H1 (cell line): Measurements from ENCODE around the gene TACSTD2. TPM values are rescaled to one million over a fixed set of nuclear protein-coding genes. Genes with fewer than 3 reads are reported as not detected.

Experiments
- BRCA1 ChIP-seq: IDR thresholded peaks from 2 replicates; pipeline ENCODE4 v1.6.1; 2012; ENCODE audit warnings: low read depth, low read length, improper control_type of control experiment
- CEBPB ChIP-seq: IDR thresholded peaks from 2 replicates; pipeline ENCODE4 v1.6.1; 2012; ENCODE audit warnings: low read depth, low read length
- CHD2 ChIP-seq: IDR thresholded peaks from 2 replicates; pipeline ENCODE4 v1.6.1; 2012; ENCODE audit warnings: low read length, improper control_type of control experiment
- E2F6 ChIP-seq: IDR thresholded peaks from 2 replicates; pipeline ENCODE4 v1.6.1; 2012; ENCODE audit warnings: inconsistent platforms
- EGR1 ChIP-seq: IDR thresholded peaks from 2 replicates; pipeline ENCODE4 v1.6.1; 2011; ENCODE audit warnings: low read depth, low read length, borderline replicate concordance
- EP300 ChIP-seq, 2 experiments: IDR thresholded peaks; 1 replicate in 1 of 2; 2 replicates in 1 of 2; pipeline ENCODE4 v1.6.1; 2011 to 2012; ENCODE audit warnings: low read depth in 2 of 2, low read length in 2 of 2, mild to moderate bottlenecking in 2 of 2, borderline replicate concordance in 1 of 2, inconsistent platforms in 1 of 2, moderate library complexity in 1 of 2
- EZH2 ChIP-seq: fragments of 200-600 bp; sonication (generic); IDR thresholded peaks from 2 replicates; pipeline ENCODE4 v1.7.1; 2012; ENCODE audit warnings: low read depth, mild to moderate bottlenecking, moderate library complexity, low read length, inconsistent platforms; ENCODE audit not compliant: severe bottlenecking
- GTF2F1 ChIP-seq: IDR thresholded peaks from 2 replicates; pipeline ENCODE4 v1.6.1; 2012; ENCODE audit warnings: low read depth, low read length, improper control_type of control experiment, borderline replicate concordance
- HDAC2 ChIP-seq, 2 experiments: fragments of 300-600 bp in 1 of 2; sonication (generic) in 1 of 2; IDR thresholded peaks; 2 replicates each; pipeline ENCODE4 v1.6.1; 2011 to 2012; ENCODE audit warnings: low read depth in 2 of 2, low read length in 2 of 2, mild to moderate bottlenecking in 2 of 2, moderate library complexity in 2 of 2, borderline replicate concordance in 1 of 2, inconsistent platforms in 1 of 2
- HDAC6 ChIP-seq: IDR thresholded peaks from one replicate; pipeline ENCODE4 v1.7.1; 2012; ENCODE audit warnings: low read depth, mild to moderate bottlenecking, inconsistent platforms, low read length, moderate library complexity
- KDM1A ChIP-seq: fragments of 200-600, 300-600 bp; sonication (generic); IDR thresholded peaks from 2 replicates; pipeline ENCODE4 v1.7.1; 2016; ENCODE audit warnings: mild to moderate bottlenecking, low read length, borderline replicate concordance
- NRF1 ChIP-seq: IDR thresholded peaks from 2 replicates; pipeline ENCODE4 v1.6.1; 2011; ENCODE audit warnings: mild to moderate bottlenecking, low read depth, low read length, improper control_type of control experiment
- PHF8 ChIP-seq: fragments of 200-600 bp; sonication (generic); conservative IDR thresholded peaks from 2 replicates; pipeline ENCODE4 v1.7.1; 2012; ENCODE audit warnings: low read depth, mild to moderate bottlenecking, inconsistent platforms, low read length, moderate library complexity
- POLR2AphosphoS5 ChIP-seq: IDR thresholded peaks from 2 replicates; pipeline ENCODE4 v1.6.1; 2011; ENCODE audit warnings: low read depth, low read length
- RAD21 ChIP-seq, 2 experiments: IDR thresholded peaks in 1 of 2; conservative IDR thresholded peaks in 1 of 2; 2 replicates each; pipeline ENCODE4 v1.6.1; 2011; ENCODE audit warnings: low read depth in 2 of 2, low read length in 2 of 2, improper control_type of control experiment in 1 of 2, inconsistent platforms in 1 of 2, mild to moderate bottlenecking in 1 of 2, moderate library complexity in 1 of 2
- SAP30 ChIP-seq: fragments of 300-600 bp; sonication (generic); IDR thresholded peaks from 2 replicates; pipeline ENCODE4 v1.7.1; 2012; ENCODE audit warnings: low read length, moderate library complexity, mild to moderate bottlenecking, inconsistent platforms; ENCODE audit not compliant: insufficient read depth, insufficient replicate concordance
- SP1 ChIP-seq: IDR thresholded peaks from 2 replicates; pipeline ENCODE4 v1.6.1; 2011; ENCODE audit warnings: low read depth, low read length
- SP4 ChIP-seq: IDR thresholded peaks from 2 replicates; pipeline ENCODE4 v1.6.1; 2012; ENCODE audit warnings: low read length, inconsistent platforms
- SRF ChIP-seq: IDR thresholded peaks from 2 replicates; pipeline ENCODE4 v1.6.1; 2011; ENCODE audit warnings: mild to moderate bottlenecking, low read depth, low read length, moderate library complexity
- USF2 ChIP-seq: IDR thresholded peaks from 2 replicates; pipeline ENCODE4 v1.6.1; 2011; ENCODE audit warnings: low read length, improper control_type of control experiment
- ZNF274 ChIP-seq: IDR thresholded peaks from 2 replicates; pipeline ENCODE4 v1.7.0; 2012; ENCODE audit warnings: low read length, borderline replicate concordance; ENCODE audit errors: extremely low read depth
- polyA plus RNA-seq, 7 experiments: library from polyadenylated mRNA; depleted of rRNA in 3 of 7; stranded (reverse) in 5 of 7; unstranded in 2 of 7; fragments of >200 nt in 5 of 7; fragments of 200-250 nt in 2 of 7; gene quantifications; 1 replicate in 5 of 7; 2 replicates in 1 of 7; 4 replicates in 1 of 7; pipeline versions ENCODE4 v1.2.1 to v1.2.3, GENCODE V29; 2011 to 2013; ENCODE audit warnings: missing spikeins in 2 of 7, mixed read lengths in 2 of 7
- total RNA-seq: library from RNA; stranded (reverse); fragmentation: NEBNext Ultra II Directional; extraction: Animal tissue kit (Norgen Biotek cat#: 25700); gene quantifications from 2 replicates; pipeline ENCODE4 v1.2.1, GENCODE V29; 2021

Gene TACSTD2
- total and polyA plus RNA-seq, 2 of the 8 experiments (the other 6 are each of a cell fraction or from before 2014, with no cell fraction given), result 0.76 to 0.85 TPM

GRCh38 chr1:58576727-58577653 lies at the start of gene TACSTD2 (continued):
- TF ChIP-seq BRCA1, result no peak
- TF ChIP-seq RAD21 (IDR thresholded peaks at IDR 0.05 in 1 of 2, conservative IDR thresholded peaks at IDR 0.05 in 1 of 2; ENCODE audit: low read depth in 2 of 2, low read length in 2 of 2), result peak in 1 of 2 experiments; percentile 10; a peak in 1 of 4 replicates
- TF ChIP-seq E2F6, result peak; percentile 98
- no peak for TF ChIP-seq USF2
- no peak for TF ChIP-seq EGR1
- TF ChIP-seq EZH2, result peak; percentile 70
- no peak for TF ChIP-seq EP300 (IDR thresholded peaks at IDR 0.05; ENCODE audit: borderline replicate concordance in 1 of 2, low read depth in 2 of 2, low read length in 2 of 2)
- no peak for TF ChIP-seq SAP30
- TF ChIP-seq SRF, result no peak
- TF ChIP-seq HDAC6, result no peak
- TF ChIP-seq SP1, result no peak
- peak; percentile 36; the same call in 1 of the 2 replicates for TF ChIP-seq PHF8
- no peak for TF ChIP-seq POLR2AphosphoS5
- TF ChIP-seq KDM1A, result peak; percentile 48; the same call in 1 of the 2 replicates
- peak; percentile 53; the same call in 1 of the 2 replicates for TF ChIP-seq CHD2
- TF ChIP-seq HDAC2 (IDR thresholded peaks at IDR 0.05; ENCODE audit: borderline replicate concordance in 1 of 2, low read depth in 2 of 2, low read length in 2 of 2), result 0 out of 4 replicates have a peak, but pooled peaks of 1 of the 2 experiments have one; percentile 58
- no peak for TF ChIP-seq CEBPB
- TF ChIP-seq GTF2F1, result no peak
- no peak for TF ChIP-seq NRF1
- TF ChIP-seq SP4, result no peak
- TF ChIP-seq ZNF274, result no peak
